Activated B cell treated with CpG ODN at 0.5 μM for 24 hours (primary cell): ENCODE measurements around the gene BST2. TPM values are rescaled to one million over a fixed set of nuclear protein-coding genes. Genes with fewer than 3 reads are reported as not detected.

Source experiments
- ATAC-seq: fragments of 200-7000 bp; cut with Tn5 transposase; one replicate; pipeline ENCODE4 v1.10.0; 2021; ENCODE audit warnings: low read depth, mild to moderate bottlenecking, moderate library complexity
- CTCF ChIA-PET: fragments of 350-600 bp; sonication (Branson Sonifier 250); formaldehyde crosslinking; loops from one replicate; lab custom pipeline; 2021; ENCODE audit warnings: antibody characterized with exemption; lab: Charles Lee
- POLR2A ChIA-PET: fragments of 350-600 bp; sonication (Branson Sonifier 250); formaldehyde crosslinking; loops from one replicate; lab custom pipeline; 2021; ENCODE audit warnings: antibody characterized with exemption; lab: Charles Lee
- DNase-seq: peaks from one replicate; pipeline ENCODE4 v3.0.0; 2022
- H3K27ac Mint-ChIP-seq: one replicate; pipeline ENCODE4 v1.8.0; 2020; ENCODE audit warnings: mixed read lengths
- H3K27me3 Mint-ChIP-seq: one replicate; pipeline ENCODE4 v1.8.0; 2021; ENCODE audit warnings: mixed read lengths
- H3K36me3 Mint-ChIP-seq: one replicate; pipeline ENCODE4 v1.8.0; 2021; ENCODE audit warnings: low read depth, mixed read lengths
- H3K4me1 Mint-ChIP-seq: one replicate; pipeline ENCODE4 v1.8.0; 2021; ENCODE audit warnings: mixed read lengths
- H3K4me3 Mint-ChIP-seq: one replicate; pipeline ENCODE4 v1.8.0; 2020; ENCODE audit warnings: mild to moderate bottlenecking, mixed read lengths
- H3K9me3 Mint-ChIP-seq: one replicate; pipeline ENCODE4 v1.8.0; 2020; ENCODE audit warnings: mixed read lengths
- CTCF ChIP-seq: fragments of 200-600 bp; IDR thresholded peaks from one replicate; pipeline ENCODE4 v1.8.0; 2022; ENCODE audit warnings: antibody characterized with exemption, mild to moderate bottlenecking
- intact Hi-C: fragments of 100-400 bp; cut with micrococcal nuclease; formaldehyde crosslinking; loops from one replicate; pipeline ENCODE4 v1.15.1; 2024
- total RNA-seq: library from RNA; stranded (reverse); gene quantifications from 2 replicates; pipeline ENCODE4 v1.2.3, GENCODE V29; 2022

BST2 gene
- total RNA-seq, 1 donor from 2014 or later = 121 TPM

GRCh38 chr19:17398902-17399527 is 6.4 kb downstream of the BST2 start:
- CTCF ChIA-PET = interaction anchor here (1.2 kb wide), 1 partner anchor 13 kb away, joined by 3 read pairs; no protein-coding TSS in a partner anchor
- Mint-ChIP-seq H3K4me3 (no peak overlapping the region), H3K4me1 (peaks cover 17% of the 10 kb centered on the region), H3K27ac (no peak overlapping the region), H3K36me3 (peaks cover 41% of the 10 kb centered on the region), H3K9me3 (no peaks in the 10 kb centered on the region), H3K27me3 (no peaks in the 10 kb centered on the region)
- no peak for DNase-seq
- no peak for ATAC-seq
- POLR2A ChIA-PET = interaction anchor here (0.6 to 1.0 kb wide), 4 partner anchors 8 to 882 kb away, joined by 3 to 4 read pairs (median 3); no protein-coding TSS in a partner anchor
- no peak for TF ChIP-seq CTCF
- intact Hi-C loops = no loop called here

- H3K4me1 Mint-ChIP-seq = peaks cover 21% of the 10 kb centered on the region
- POLR2A ChIA-PET = interaction anchor here (0.7 to 0.9 kb wide), 2 partner anchors 10 to 75 kb away, joined by 3 read pairs; partner anchors contain the start of genes BST2 and SLC27A1
- no peak overlapping the region for H3K27ac Mint-ChIP-seq
- ATAC-seq (no peak), DNase-seq (no peak)
- H3K36me3 Mint-ChIP-seq = peaks cover 14% of the 10 kb centered on the region
- intact Hi-C loops = loop anchor here (1.0 to 5.0 kb wide), 2 partner anchors 71 to 318 kb away; partner anchors contain the start of genes HAUS8 and MYO9B
- no peaks in the 10 kb centered on the region for H3K27me3 Mint-ChIP-seq
- CTCF ChIA-PET = interaction anchor here (1.2 kb wide), 1 partner anchor 70 kb away, joined by 3 read pairs; no protein-coding TSS in a partner anchor
- no peak overlapping the region for H3K4me3 Mint-ChIP-seq
- H3K9me3 Mint-ChIP-seq = no peaks in the 10 kb centered on the region
- TF ChIP-seq CTCF = no peak
Measured at GRCh38 chr19:17394891-17395415, 10.5 kb downstream of the BST2 start.

GRCh38 chr19:17393914-17394313 is 11.5 kb downstream of the BST2 start, which contains the start of gene CCDC194:
Gene CCDC194, minus strand, starts transcription at chr19:17394196. Its CDS starts 38 bp downstream, at chr19:17394158.
- intact Hi-C loops = loop anchor here (5.0 kb wide), 1 partner anchor 317 kb away; the partner anchor contains the start of genes HAUS8 and MYO9B
- H3K27me3 Mint-ChIP-seq = no peaks in the 10 kb centered on the region
- peaks cover 10% of the 10 kb centered on the region for H3K36me3 Mint-ChIP-seq
- ATAC-seq = no peak
- CTCF ChIA-PET = interaction anchor here (0.6 kb wide), 1 partner anchor 81 kb away, joined by 3 read pairs; no protein-coding TSS in a partner anchor
- no peaks in the 10 kb centered on the region for H3K9me3 Mint-ChIP-seq
- no peak for DNase-seq
- POLR2A ChIA-PET = interaction anchor here (0.7 to 0.9 kb wide), 2 partner anchors 11 to 47 kb away, joined by 3 to 4 read pairs; partner anchors contain the start of gene BST2
- no peak within 1 kb of the TSS for H3K27ac Mint-ChIP-seq
- H3K4me3 Mint-ChIP-seq = no peak within 1 kb of the TSS
- TF ChIP-seq CTCF = no peak
- H3K4me1 Mint-ChIP-seq = peaks cover 21% of the 10 kb centered on the region

- no peak for TF ChIP-seq CTCF
- ChIA-PET POLR2A (no interaction called here), CTCF (no interaction called here)
- Mint-ChIP-seq H3K9me3 (no peaks in the 10 kb centered on the region), H3K4me1 (peaks cover 21% of the 10 kb centered on the region), H3K36me3 (peaks cover 7% of the 10 kb centered on the region), H3K4me3 (no peak overlapping the region), H3K27ac (no peak overlapping the region), H3K27me3 (no peaks in the 10 kb centered on the region)
- intact Hi-C loops = loop anchor here (5.0 kb wide), 1 partner anchor 316 kb away; the partner anchor contains the start of genes HAUS8 and MYO9B
- ATAC-seq (no peak), DNase-seq (no peak)
Measured at GRCh38 chr19:17393002-17393401, 12.4 kb downstream of the BST2 start.
